HepG2 (cell line): ENCODE results near the gene CKS2. TPM values are rescaled to one million over a fixed set of nuclear protein-coding genes. Genes with fewer than 3 reads are reported as not detected.

Experiments used
- ATF3 ChIP-seq: sonication (generic); formaldehyde crosslinking; IDR thresholded peaks from 2 replicates; pipeline ENCODE4 v1.4.0; 2020; ENCODE audit warnings: missing genetic modification reagents
- ATF7 ChIP-seq, 2 experiments: fragments of 450-650 bp in 1 of 2; sonication (generic) in 1 of 2; formaldehyde crosslinking in 1 of 2; IDR thresholded peaks; 2 replicates each; pipeline versions ENCODE4 v1.4.0 to v1.6.1; 2016 to 2020; ENCODE audit warnings: antibody characterized with exemption in 1 of 2, mild to moderate bottlenecking in 1 of 2, missing genetic modification reagents in 1 of 2
- BCLAF1 ChIP-seq: fragments of 450-650 bp; IDR thresholded peaks from 2 replicates; pipeline ENCODE4 v1.6.1; 2017; ENCODE audit warnings: mild to moderate bottlenecking
- CEBPB ChIP-seq: IDR thresholded peaks from 2 replicates; pipeline ENCODE4 v1.6.1; 2011; ENCODE audit warnings: low read depth, low read length, improper control_type of control experiment, borderline replicate concordance
- DPF2 ChIP-seq: sonication (generic); formaldehyde crosslinking; IDR thresholded peaks from 2 replicates; pipeline ENCODE4 v1.4.0; 2020; ENCODE audit warnings: mild to moderate bottlenecking, low read depth, missing genetic modification reagents, borderline replicate concordance
- ETV5 ChIP-seq: IDR thresholded peaks from 2 replicates; pipeline ENCODE4 v1.6.1; 2018; ENCODE audit warnings: missing biosample characterization, missing genetic modification reagents, inconsistent platforms, borderline replicate concordance
- GABPB1 ChIP-seq: IDR thresholded peaks from 2 replicates; pipeline ENCODE4 v1.6.1; 2016; ENCODE audit warnings: mild to moderate bottlenecking, missing genetic modification reagents, moderate library complexity, missing compliant biosample characterization
- GMEB2 ChIP-seq: IDR thresholded peaks from 2 replicates; pipeline ENCODE4 v1.6.1; 2016; ENCODE audit warnings: missing biosample characterization, missing genetic modification reagents, low read depth
- HOXA3 ChIP-seq: sonication (generic); formaldehyde crosslinking; IDR thresholded peaks from 2 replicates; pipeline ENCODE4 v1.5.0; 2020; ENCODE audit warnings: missing genetic modification reagents
- KMT2A ChIP-seq: sonication (generic); formaldehyde crosslinking; IDR thresholded peaks from 2 replicates; pipeline ENCODE4 v1.4.0; 2020; ENCODE audit warnings: missing genetic modification reagents
- NFATC3 ChIP-seq: sonication (generic); formaldehyde crosslinking; IDR thresholded peaks from 2 replicates; pipeline ENCODE4 v1.5.1; 2020; ENCODE audit warnings: mild to moderate bottlenecking, missing genetic modification reagents
- NFKBIZ ChIP-seq: IDR thresholded peaks from 2 replicates; pipeline ENCODE4 v1.6.1; 2018; ENCODE audit warnings: missing genetic modification reagents, missing compliant biosample characterization
- RFX1 ChIP-seq: fragments of 450-650 bp; IDR thresholded peaks from 2 replicates; pipeline ENCODE4 v1.6.1; 2017
- RXRB ChIP-seq: IDR thresholded peaks from 2 replicates; pipeline ENCODE4 v1.6.1; 2016; ENCODE audit warnings: borderline replicate concordance, missing genetic modification reagents, missing compliant biosample characterization
- SATB2 ChIP-seq: sonication (generic); formaldehyde crosslinking; IDR thresholded peaks from 2 replicates; pipeline ENCODE4 v1.5.0; 2020; ENCODE audit warnings: missing genetic modification reagents
- STAT5B ChIP-seq: sonication (generic); formaldehyde crosslinking; IDR thresholded peaks from 2 replicates; pipeline ENCODE4 v1.4.0; 2020; ENCODE audit warnings: missing genetic modification reagents
- SUZ12 ChIP-seq: fragments of 150-350 bp; IDR thresholded peaks from 2 replicates; pipeline ENCODE4 v1.6.1; 2014; ENCODE audit warnings: low read depth, low read length
- U2AF1 ChIP-seq: fragments of 200-400 bp; formaldehyde crosslinking; optimal IDR thresholded peaks from 2 replicates; pipeline ENCODE3; 2017; ENCODE audit warnings: mild to moderate bottlenecking, low read depth, low read length
- ZFP37 ChIP-seq: sonication (generic); formaldehyde crosslinking; IDR thresholded peaks from 2 replicates; pipeline ENCODE4 v1.4.0; 2020; ENCODE audit warnings: missing genetic modification reagents, borderline replicate concordance
- ZNF274 ChIP-seq: sonication (generic); formaldehyde crosslinking; IDR thresholded peaks from 2 replicates; pipeline ENCODE4 v1.5.1; 2020; ENCODE audit warnings: mild to moderate bottlenecking, missing genetic modification reagents
- ZNF609 ChIP-seq: sonication (generic); formaldehyde crosslinking; IDR thresholded peaks from 2 replicates; pipeline ENCODE4 v1.4.0; 2020; ENCODE audit warnings: mild to moderate bottlenecking, missing genetic modification reagents, borderline replicate concordance
- ZNF891 ChIP-seq: sonication (generic); formaldehyde crosslinking; IDR thresholded peaks from 2 replicates; pipeline ENCODE4 v1.5.0; 2020; ENCODE audit warnings: mild to moderate bottlenecking, missing genetic modification reagents
- polyA plus RNA-seq, 8 experiments: library from polyadenylated mRNA; depleted of rRNA in 3 of 8; stranded (reverse) in 7 of 8; unstranded in 1 of 8; fragments of >200 nt; fragmentation: Illumina TruSeq in 4 of 8; extraction: Trizol in 4 of 8; gene quantifications; 2 replicates each; pipeline versions ENCODE4 v1.2.1 to v1.2.3, GENCODE V29; 2011 to 2016; ENCODE audit warnings: low read depth in 4 of 8, missing spikeins in 1 of 8, mixed read lengths in 1 of 8; ENCODE audit not compliant: insufficient read depth in 1 of 8
- total RNA-seq, 5 experiments: library from RNA; depleted of rRNA; stranded (reverse); fragments of >200 nt; fragmentation: Illumina TruSeq; extraction: Trizol; gene quantifications; 2 replicates each; pipeline ENCODE4 v1.2.3, GENCODE V29; 2016; ENCODE audit warnings: low read depth in 1 of 5

Gene CKS2
- total and polyA plus RNA-seq, 2 of the 13 experiments (the other 11 are each of a cell fraction or from before 2014, with no cell fraction given) = 251 to 317 TPM

GRCh38 chr9:89350988-89351557 is 40.1 kb downstream of the CKS2 start (continued):
- TF ChIP-seq ATF3 (CRISPR knock-in tag) (0 out of 2 replicates have a peak, but pooled peaks have one; percentile 13), ZNF891 (CRISPR knock-in tag) (no peak), NFATC3 (CRISPR knock-in tag) (no peak), ZFP37 (no peak), GABPB1 (CRISPR knock-in tag) (peak; percentile 40; the same call in 1 of the 2 replicates), ZNF609 (CRISPR knock-in tag) (peak; percentile 92), GMEB2 (CRISPR knock-in tag) (0 out of 2 replicates have a peak, but pooled peaks have one; percentile 34), BCLAF1 (no peak), RXRB (CRISPR knock-in tag) (peak; percentile 90), ATF7 (IDR thresholded peaks at IDR 0.05) (no peak), ATF7 (CRISPR knock-in tag; IDR thresholded peaks at IDR 0.05) (no peak), HOXA3 (CRISPR knock-in tag) (peak; percentile 72; the same call in 1 of the 2 replicates), U2AF1 (no peak), DPF2 (CRISPR knock-in tag) (peak; percentile 61; the same call in 1 of the 2 replicates), ZNF274 (CRISPR knock-in tag) (no peak), SATB2 (CRISPR knock-in tag) (no peak), CEBPB (peak; percentile 96), KMT2A (CRISPR knock-in tag) (no peak), ETV5 (peak; percentile 64; the same call in 1 of the 2 replicates), SUZ12 (no peak), STAT5B (CRISPR knock-in tag) (no peak), RFX1 (no peak), NFKBIZ (peak; percentile 77; the same call in 1 of the 2 replicates)
